ENCODE data around the gene ISL2.

DNA sequence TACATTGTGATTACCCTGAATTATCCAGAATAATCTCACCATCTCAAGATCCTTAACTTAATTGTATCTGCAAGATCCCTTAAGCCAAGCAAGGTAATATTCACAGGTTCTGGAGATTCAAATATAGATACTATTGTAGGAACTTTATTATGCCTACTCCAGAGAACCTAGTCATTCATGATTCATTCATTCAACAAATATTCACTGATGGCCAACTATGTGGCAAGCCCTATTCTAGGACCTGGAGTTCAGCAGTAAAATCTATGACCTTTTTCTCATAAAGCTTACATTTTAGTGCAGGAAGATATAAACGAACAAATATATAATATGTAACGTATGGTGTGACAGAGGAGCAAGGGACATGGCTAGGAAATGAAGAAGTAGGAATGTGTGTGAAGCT, 49.6 kb downstream of the ISL2 start:
- TF ChIP-seq, protein P1, sequence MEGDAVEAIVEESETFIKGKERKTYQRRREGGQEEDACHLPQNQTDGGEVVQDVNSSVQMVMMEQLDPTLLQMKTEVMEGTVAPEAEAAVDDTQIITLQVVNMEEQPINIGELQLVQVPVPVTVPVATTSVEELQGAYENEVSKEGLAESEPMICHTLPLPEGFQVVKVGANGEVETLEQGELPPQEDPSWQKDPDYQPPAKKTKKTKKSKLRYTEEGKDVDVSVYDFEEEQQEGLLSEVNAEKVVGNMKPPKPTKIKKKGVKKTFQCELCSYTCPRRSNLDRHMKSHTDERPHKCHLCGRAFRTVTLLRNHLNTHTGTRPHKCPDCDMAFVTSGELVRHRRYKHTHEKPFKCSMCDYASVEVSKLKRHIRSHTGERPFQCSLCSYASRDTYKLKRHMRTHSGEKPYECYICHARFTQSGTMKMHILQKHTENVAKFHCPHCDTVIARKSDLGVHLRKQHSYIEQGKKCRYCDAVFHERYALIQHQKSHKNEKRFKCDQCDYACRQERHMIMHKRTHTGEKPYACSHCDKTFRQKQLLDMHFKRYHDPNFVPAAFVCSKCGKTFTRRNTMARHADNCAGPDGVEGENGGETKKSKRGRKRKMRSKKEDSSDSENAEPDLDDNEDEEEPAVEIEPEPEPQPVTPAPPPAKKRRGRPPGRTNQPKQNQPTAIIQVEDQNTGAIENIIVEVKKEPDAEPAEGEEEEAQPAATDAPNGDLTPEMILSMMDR (IDR thresholded peaks at IDR 0.05; ENCODE audit: low read depth, low read length) = no peak
- no peak for TF ChIP-seq EZH2phosphoT487 (IDR thresholded peaks at IDR 0.05; ENCODE audit: low read depth)

All from OCI-LY3 (cell line).